Measurements from ENCODE around the gene SPP2.

Gene SPP2

DNA sequence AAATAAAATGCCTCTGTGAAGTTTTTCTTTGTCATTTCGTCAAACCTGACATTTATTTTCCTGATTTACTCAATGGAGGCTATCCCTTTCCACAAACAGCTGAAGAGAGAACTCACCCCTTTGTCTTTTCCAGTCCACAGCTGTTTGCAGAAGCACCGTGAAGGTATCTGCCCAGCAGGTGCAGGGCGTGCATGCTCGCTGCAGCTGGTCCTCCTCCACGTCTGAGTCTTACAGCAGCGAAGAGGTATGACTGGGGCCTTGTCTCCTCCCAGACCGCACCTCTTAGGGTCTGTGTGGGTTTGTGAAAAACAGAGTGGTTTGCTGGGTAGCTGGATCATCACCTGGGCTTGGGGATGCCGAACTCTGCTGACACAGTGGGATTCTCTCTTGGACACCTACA lies 9.7 kb downstream of the SPP2 start:
- no peaks in the 10 kb centered on the region for H3K27me3 ChIP-seq (ENCODE audit: insufficient read depth, poor library complexity, severe bottlenecking)
- DNase-seq (ENCODE audit: low read depth in 1 of 2, low spot score in 1 of 2) = no peak
- H3K27ac ChIP-seq (replicated peaks) = no peak overlapping the region
- H3K4me3 ChIP-seq (replicated peaks; ENCODE audit: insufficient read depth, low read length) = no peak overlapping the region
- no peak for TF ChIP-seq GABPA (IDR thresholded peaks at IDR 0.05; ENCODE audit: low read depth)
- TF ChIP-seq, protein P1, sequence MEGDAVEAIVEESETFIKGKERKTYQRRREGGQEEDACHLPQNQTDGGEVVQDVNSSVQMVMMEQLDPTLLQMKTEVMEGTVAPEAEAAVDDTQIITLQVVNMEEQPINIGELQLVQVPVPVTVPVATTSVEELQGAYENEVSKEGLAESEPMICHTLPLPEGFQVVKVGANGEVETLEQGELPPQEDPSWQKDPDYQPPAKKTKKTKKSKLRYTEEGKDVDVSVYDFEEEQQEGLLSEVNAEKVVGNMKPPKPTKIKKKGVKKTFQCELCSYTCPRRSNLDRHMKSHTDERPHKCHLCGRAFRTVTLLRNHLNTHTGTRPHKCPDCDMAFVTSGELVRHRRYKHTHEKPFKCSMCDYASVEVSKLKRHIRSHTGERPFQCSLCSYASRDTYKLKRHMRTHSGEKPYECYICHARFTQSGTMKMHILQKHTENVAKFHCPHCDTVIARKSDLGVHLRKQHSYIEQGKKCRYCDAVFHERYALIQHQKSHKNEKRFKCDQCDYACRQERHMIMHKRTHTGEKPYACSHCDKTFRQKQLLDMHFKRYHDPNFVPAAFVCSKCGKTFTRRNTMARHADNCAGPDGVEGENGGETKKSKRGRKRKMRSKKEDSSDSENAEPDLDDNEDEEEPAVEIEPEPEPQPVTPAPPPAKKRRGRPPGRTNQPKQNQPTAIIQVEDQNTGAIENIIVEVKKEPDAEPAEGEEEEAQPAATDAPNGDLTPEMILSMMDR (IDR thresholded peaks at IDR 0.05; ENCODE audit: insufficient read depth, low read length) = no peak
- TF ChIP-seq POLR2AphosphoS5 (IDR thresholded peaks at IDR 0.05; ENCODE audit: low read depth) = no peak
- TF ChIP-seq SPI1 (IDR thresholded peaks at IDR 0.05; ENCODE audit: borderline replicate concordance, low read depth) = no peak

- Histone ChIP-seq H3K27me3 (ENCODE audit: insufficient read depth, poor library complexity, severe bottlenecking) (no peaks in the 10 kb centered on the region), H3K27ac (replicated peaks) (no peak overlapping the region), H3K4me3 (replicated peaks; ENCODE audit: insufficient read depth, low read length) (no peak overlapping the region)
- DNase-seq (ENCODE audit: low read depth in 1 of 2, low spot score in 1 of 2) = no peak
- TF ChIP-seq GABPA (IDR thresholded peaks at IDR 0.05; ENCODE audit: low read depth) (no peak), POLR2AphosphoS5 (IDR thresholded peaks at IDR 0.05; ENCODE audit: low read depth) (no peak), SPI1 (IDR thresholded peaks at IDR 0.05; ENCODE audit: borderline replicate concordance, low read depth) (no peak)
- TF ChIP-seq, protein P1 (IDR thresholded peaks at IDR 0.05; ENCODE audit: insufficient read depth, low read length) = no peak
- TF ChIP-seq, protein P2, sequence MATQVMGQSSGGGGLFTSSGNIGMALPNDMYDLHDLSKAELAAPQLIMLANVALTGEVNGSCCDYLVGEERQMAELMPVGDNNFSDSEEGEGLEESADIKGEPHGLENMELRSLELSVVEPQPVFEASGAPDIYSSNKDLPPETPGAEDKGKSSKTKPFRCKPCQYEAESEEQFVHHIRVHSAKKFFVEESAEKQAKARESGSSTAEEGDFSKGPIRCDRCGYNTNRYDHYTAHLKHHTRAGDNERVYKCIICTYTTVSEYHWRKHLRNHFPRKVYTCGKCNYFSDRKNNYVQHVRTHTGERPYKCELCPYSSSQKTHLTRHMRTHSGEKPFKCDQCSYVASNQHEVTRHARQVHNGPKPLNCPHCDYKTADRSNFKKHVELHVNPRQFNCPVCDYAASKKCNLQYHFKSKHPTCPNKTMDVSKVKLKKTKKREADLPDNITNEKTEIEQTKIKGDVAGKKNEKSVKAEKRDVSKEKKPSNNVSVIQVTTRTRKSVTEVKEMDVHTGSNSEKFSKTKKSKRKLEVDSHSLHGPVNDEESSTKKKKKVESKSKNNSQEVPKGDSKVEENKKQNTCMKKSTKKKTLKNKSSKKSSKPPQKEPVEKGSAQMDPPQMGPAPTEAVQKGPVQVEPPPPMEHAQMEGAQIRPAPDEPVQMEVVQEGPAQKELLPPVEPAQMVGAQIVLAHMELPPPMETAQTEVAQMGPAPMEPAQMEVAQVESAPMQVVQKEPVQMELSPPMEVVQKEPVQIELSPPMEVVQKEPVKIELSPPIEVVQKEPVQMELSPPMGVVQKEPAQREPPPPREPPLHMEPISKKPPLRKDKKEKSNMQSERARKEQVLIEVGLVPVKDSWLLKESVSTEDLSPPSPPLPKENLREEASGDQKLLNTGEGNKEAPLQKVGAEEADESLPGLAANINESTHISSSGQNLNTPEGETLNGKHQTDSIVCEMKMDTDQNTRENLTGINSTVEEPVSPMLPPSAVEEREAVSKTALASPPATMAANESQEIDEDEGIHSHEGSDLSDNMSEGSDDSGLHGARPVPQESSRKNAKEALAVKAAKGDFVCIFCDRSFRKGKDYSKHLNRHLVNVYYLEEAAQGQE (IDR thresholded peaks at IDR 0.05; ENCODE audit: insufficient replicate concordance, low read depth) = no peak
Measured at GRCh38 chr2:234061624-234062257, 11.2 kb downstream of the SPP2 start.

DNA sequence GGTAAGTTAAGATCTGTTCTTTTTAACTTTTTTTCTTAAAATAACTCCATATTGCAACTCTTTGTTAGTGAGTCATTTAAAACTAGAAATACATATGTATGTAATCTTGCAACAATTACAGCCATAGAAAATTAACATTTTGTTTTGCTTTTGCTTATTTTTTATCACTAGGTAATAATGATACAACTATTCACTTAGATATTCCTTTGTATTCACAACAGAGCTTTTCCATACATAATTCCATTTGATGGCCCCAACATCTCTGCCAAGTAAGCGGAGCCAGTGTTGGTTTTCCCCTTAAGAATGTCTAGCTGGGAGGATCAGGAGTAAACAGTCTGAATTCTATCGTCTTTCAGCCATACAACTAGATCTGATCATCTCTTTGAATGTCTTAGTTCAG lies 16.1 kb downstream of the SPP2 start:
- no peak overlapping the region for H3K27ac ChIP-seq (replicated peaks)
- TF ChIP-seq POLR2AphosphoS5 (IDR thresholded peaks at IDR 0.05; ENCODE audit: low read depth) (no peak), SPI1 (IDR thresholded peaks at IDR 0.05; ENCODE audit: borderline replicate concordance, low read depth) (no peak)
- TF ChIP-seq, protein P2 (IDR thresholded peaks at IDR 0.05; ENCODE audit: insufficient replicate concordance, low read depth) = no peak
- DNase-seq (ENCODE audit: low read depth in 1 of 2, low spot score in 1 of 2) = no peak
- no peaks in the 10 kb centered on the region for H3K27me3 ChIP-seq (ENCODE audit: insufficient read depth, poor library complexity, severe bottlenecking)
- H3K4me3 ChIP-seq (replicated peaks; ENCODE audit: insufficient read depth, low read length) = no peak overlapping the region

DNA sequence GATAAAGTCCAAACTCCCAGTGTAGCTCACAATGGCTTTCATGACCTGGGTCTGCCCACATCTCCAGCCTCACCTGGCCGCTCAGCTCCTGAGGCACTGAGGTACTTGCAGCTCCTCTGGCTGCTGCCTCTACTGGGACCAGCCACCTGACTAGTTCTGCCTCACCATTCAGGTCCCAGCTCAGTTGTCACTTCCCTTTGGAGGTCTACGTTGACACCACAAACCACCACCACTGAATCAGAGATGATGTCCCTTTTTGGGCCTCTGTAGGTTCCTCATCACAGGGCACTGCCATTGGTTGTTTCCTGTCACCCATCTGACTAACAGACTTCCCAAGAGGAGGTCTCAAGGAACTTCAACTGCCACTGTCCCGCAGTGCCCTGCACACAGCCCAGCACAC lies 21.2 kb downstream of the SPP2 start:
- no peaks in the 10 kb centered on the region for H3K27me3 ChIP-seq (ENCODE audit: insufficient read depth, poor library complexity, severe bottlenecking)
- H3K4me3 ChIP-seq (replicated peaks; ENCODE audit: insufficient read depth, low read length) = no peak overlapping the region
- DNase-seq (ENCODE audit: low read depth in 1 of 2, low spot score in 1 of 2) = peak; percentile 81 to 87
- peak overlapping the region; percentile 57 for H3K27ac ChIP-seq (replicated peaks)
- TF ChIP-seq GABPA (IDR thresholded peaks at IDR 0.05; ENCODE audit: low read depth) (no peak), POLR2AphosphoS5 (IDR thresholded peaks at IDR 0.05; ENCODE audit: low read depth) (no peak), SPI1 (IDR thresholded peaks at IDR 0.05; ENCODE audit: borderline replicate concordance, low read depth) (peak; percentile 77)
- TF ChIP-seq, protein P2 (IDR thresholded peaks at IDR 0.05; ENCODE audit: insufficient replicate concordance, low read depth) = no peak
- TF ChIP-seq, protein P1 (IDR thresholded peaks at IDR 0.05; ENCODE audit: insufficient read depth, low read length) = no peak
